ENCODE results near the gene HSPA12A. TPM values are rescaled to one million over a fixed set of nuclear protein-coding genes. Genes with fewer than 3 reads are reported as not detected.
"Not testable (repeated sequence)": the region's sequence is repeated elsewhere in the genome, so short reads cannot be mapped to it uniquely, and the experiment has no call there.

The HSPA12A gene
- polyA plus RNA-seq, 1 donor: 8.0 TPM

- DNase-seq: no peak
Measured at GRCh38 chr10:116713846-116714245, 28.5 kb downstream of the HSPA12A start.

DNA sequence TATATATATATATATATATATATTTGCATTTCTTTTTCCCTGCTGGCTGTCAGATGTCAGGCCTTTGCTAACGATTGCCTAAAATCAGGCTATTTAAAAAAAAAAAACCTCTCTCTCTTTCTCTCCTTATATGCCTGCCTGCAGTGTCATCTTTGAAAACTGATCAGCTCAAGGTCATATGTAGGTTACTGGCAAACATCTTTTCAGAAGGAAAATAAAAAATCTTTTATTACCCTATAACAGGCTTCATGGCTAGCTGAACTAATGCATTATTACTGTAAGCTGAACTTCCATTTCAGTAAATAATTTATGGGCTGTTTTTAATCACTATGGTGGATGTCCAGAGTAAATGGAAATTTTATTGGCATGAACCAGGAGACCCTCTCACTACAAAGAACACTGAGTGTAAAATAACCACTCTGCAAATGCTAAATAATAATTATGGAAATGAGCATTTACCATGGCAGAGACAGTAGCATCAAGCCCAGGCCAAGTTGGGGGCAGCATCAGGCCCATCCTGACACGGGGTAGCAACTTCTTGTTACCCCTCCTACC lies 29.3 kb downstream of the HSPA12A start:
- no peak for DNase-seq

DNA sequence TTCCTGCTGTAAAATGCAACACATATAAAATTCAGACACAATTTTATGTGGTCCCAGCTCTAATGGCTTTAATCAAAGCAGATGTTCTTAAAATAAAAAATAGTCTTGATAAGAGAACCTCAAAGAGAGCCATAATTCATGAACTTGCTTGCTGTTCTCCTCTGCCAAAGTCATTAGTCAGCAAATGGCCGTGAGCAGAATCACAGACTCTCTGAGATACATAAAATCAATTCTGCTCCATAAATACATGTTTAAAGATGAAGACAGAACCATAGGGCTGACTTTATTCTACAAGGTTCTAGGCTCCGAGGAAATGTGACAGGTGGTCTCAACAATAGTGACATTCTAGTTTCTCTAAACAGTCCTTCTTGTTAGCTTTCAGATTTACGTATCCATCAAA lies 29.8 kb downstream of the HSPA12A start:
- no peak for DNase-seq

GRCh38 chr10:116711803-116712202 lies 30.6 kb downstream of the HSPA12A start:
- not testable (repeated sequence) for DNase-seq

GRCh38 chr10:116710076-116710475 lies 32.3 kb downstream of the HSPA12A start:
- DNase-seq: no peak

DNA sequence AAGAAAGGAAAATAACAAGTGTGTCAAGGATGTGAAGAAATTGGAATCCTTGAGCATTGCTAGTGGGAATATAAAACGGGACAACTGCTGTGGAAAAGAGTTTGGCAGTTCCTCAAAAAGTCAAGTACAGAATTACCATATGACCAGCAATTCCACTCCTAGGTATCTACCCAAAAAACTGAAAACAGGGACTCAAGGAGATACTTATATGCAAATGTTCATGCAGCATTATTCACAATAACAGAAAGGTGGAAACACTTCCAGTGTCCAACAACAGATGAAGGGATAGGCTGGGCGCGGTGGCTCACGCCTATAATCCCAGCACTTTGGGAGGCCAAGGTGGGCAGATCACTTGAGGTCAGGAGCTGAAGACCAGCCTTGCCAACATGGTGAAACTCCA lies 33.5 kb downstream of the HSPA12A start:
- no peak for DNase-seq

- no peak for DNase-seq
Measured at GRCh38 chr10:116708391-116708821, 34.0 kb downstream of the HSPA12A start.

- no peak for DNase-seq
Measured at GRCh38 chr10:116707981-116708380, 34.4 kb downstream of the HSPA12A start.

DNA sequence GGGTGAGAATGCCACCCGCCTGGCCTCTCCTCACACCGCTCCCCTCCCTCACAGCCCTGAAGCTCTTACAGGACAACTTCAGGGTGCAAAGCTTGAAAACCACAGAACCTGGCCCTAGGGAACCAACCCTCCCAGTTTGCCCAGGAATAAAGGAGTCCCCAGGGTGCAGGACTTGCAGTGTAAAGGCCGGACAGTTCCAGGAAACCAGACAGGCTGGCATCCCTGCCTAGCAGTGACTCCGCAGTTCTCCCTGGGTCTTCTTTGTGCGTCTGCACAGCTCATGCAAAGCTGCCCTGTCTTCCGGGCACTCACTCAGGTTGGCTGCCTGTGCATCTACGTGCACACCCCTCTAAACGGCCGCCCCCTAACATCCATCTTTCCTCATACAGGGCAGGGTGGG lies 36.1 kb downstream of the HSPA12A start:
- no peak for DNase-seq

DNA sequence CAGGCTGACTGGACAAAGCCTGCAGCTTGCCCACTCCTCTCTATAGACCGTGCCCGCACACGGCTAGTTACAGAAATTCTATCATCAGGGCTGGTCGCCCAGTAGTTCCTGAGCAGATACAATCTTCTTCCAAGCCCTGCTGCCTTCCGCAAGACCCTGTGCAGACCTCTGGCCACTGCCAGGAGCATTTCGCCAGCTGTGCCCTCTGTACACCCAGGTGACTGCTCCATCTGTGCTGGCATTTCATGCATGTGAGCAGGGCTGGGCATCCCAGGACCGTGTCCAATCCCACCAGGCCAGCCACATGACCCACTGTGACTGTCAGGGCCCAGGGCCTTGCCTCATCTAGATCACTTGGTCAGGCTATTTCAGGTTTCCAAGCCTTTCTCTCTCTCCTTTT lies 36.9 kb downstream of the HSPA12A start:
- no peak for DNase-seq

DNA sequence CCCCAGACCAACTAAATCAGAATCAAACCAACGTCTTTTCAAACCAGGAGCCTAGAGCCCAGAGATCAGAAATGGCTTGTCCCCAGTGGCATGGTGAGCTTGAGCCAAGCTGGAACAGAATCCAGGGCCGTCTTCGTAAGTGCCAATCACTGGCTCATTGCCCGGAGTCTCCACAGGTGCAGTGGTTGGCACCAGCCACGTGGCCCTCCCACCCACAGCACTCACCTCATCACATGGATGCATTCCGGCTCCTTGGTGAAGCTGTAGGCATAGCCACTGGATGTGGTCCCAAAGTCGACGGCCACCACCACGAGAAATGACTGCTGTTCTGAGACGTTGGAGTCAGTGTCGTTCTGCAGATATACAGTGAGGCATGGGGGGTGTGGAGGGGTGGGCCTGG lies 37.4 kb downstream of the HSPA12A start:
- DNase-seq: no peak

GRCh38 chr10:116702165-116702564 lies 40.2 kb downstream of the HSPA12A start:
- no peak for DNase-seq

- DNase-seq: no peak
Measured at GRCh38 chr10:116699471-116700150, 42.8 kb downstream of the HSPA12A start.

GRCh38 chr10:116699049-116699448 lies 43.3 kb downstream of the HSPA12A start:
- no peak for DNase-seq

DNA sequence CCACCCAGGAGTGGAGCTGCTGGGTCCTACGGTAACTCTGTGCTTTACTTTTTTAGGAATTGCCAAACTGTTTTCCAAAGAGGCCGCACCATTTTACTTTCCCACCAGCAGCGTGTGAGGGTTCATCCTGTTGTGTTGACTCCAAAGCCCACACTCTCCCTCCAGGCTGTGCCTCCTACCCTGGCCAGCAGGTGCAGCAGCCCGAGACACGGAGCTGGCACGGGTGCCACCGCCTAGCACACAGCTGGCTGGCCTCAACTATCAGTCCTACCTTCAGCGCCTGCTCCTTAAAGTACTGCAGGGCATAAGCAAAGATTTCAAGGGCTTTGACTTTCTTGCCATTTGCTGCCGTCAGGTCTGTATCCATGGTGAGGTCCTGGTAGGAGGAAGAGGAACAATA lies 44.0 kb downstream of the HSPA12A start:
- DNase-seq: no peak

DNA sequence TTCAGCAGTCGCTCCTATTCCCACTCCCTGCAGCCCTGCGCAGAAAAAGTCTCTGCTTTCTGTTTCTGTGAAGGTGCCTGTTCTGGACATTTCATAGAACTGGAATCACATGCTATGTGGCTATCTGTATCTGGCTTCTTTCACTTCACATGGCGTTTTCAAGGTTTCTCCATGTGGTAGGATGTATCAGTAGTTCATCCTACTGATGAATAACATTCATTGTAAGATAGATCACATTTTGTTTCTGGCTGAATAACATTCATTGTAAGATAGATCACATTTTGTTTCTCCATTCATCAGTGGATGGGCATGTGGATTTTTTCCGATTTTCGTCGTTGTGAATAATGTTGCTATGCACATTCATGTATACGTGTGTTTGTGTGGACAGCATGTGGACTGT lies 44.5 kb downstream of the HSPA12A start:
- DNase-seq: no peak

DNA sequence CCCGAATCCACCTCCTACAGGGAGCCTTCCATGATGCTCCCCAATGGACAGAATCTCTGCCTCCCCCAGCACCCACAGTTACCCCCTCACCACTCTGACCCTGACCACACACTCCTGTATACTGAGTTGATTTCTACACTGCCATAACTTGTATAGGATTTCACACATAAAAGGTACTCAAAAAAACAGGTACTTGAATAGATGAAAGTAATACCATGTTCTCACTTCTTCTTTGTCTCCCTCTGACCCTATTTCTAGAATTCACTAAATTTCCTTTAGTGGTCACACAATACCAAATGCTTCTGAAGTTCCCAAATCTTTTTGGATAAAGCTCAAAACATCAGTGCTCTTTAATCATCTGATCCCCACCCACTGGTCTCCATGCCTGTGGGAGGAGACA lies 45.4 kb downstream of the HSPA12A start:
- no peak for DNase-seq

DNA sequence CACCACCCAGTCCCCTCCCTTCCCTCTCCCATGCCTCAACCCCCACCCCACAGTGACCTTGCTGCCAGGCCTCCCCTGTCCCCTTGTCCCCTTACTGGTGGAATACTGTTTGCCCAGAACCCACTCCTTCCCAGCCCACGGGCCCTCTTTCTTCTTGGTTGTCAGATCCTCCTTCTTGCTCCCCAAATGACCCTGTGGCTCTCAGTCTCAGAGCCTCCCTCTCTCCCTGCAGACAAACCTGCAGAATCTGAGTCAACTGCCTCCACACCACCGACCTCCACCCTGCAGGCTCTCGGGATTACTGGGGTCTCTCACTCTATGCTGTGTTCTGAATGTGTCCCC lies 47.5 kb downstream of the HSPA12A start:
- DNase-seq: no peak

GRCh38 chr10:116694243-116694926 lies 48.0 kb downstream of the HSPA12A start:
- no peak for DNase-seq

DNA sequence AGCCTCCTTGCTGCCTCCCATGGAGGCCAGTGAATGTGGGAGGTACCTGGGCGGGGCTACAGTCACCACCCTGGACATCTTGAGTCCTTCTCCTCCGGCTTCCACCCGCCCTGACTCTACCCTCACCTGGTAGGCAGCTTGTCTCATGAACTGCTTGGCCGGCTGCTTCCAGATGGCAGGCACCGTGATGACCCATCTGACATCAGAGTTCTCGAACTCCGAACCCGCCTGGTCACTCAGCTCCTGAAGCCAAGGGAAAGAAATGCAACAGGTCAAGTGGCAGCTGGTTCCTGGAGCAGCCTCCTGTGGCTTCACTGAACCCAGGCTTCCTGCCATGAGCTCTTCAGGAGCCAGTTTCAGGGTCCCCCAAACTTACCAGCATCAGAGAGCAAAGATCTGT lies 50.1 kb downstream of the HSPA12A start:
- no peak for DNase-seq

DNA sequence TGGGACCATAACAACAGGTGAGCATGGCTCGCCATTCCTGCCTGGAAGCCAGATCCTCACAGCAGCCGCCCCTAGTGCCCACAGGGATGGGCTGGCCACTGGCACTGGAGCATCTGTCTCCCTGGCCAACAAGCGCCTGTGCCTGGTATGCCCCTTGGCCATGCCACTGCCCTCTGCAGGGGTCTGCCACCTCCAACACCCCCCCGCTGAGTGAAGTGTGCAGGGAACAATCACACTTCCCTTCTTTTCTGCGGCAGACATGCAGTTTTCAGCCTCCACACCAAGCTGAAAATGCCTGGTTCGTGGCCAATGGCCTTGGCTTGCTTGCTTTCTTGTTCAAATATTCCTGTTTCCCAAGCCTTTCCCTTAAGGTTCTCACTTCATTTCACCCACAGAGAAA lies 50.7 kb downstream of the HSPA12A start:
- peak; percentile 81 for DNase-seq

GRCh38 chr10:116690356-116691322 lies 51.7 kb downstream of the HSPA12A start:
- peak; percentile 45 for DNase-seq

DNA sequence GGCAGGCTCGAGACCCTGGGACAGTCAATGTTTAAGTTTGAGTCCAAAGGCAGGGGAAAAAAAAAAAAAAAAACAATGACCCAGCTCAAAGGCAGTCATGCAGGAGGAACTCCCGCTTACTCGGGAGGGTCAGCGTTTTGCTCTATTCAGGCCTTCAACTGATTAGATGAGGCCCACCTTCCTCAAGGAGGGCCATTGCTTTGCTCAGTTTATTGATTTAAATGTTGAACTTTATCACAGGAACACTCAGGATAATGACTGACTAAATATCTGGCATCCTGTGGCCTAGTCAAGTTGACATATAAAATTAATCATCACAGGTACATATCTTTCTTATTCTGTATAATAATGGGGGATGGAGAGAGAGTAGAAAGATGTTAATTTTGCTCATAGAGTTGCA lies 52.6 kb downstream of the HSPA12A start:
- no peak for DNase-seq
